Aorta (tissue), 5 donors: Measurements from ENCODE around the gene FAM24A. TPM values are rescaled to one million over a fixed set of nuclear protein-coding genes. Genes with fewer than 3 reads are reported as not detected.
"Not testable (repeated sequence)": the region's sequence is repeated elsewhere in the genome, so short reads cannot be mapped to it uniquely, and the experiment has no call there.

Experiments used
- ATAC-seq: fragments of 200-7000 bp; cut with Tn5 transposase; one replicate; pipeline ENCODE4 v1.9.1; 2022; ENCODE audit warnings: moderate library complexity; ENCODE audit not compliant: low FRiP score
- DNase-seq, 2 donors: peaks; one replicate each; pipeline ENCODE4 v3.0.0-alpha.2; 2020
- H3K27ac ChIP-seq, 2 donors: one replicate each; pipeline ENCODE4 v1.5.1; 2013; ENCODE audit warnings: low read length in 2 of 2, mild to moderate bottlenecking in 2 of 2, moderate library complexity in 2 of 2, control low read depth in 1 of 2, inconsistent platforms in 1 of 2, low read depth in 1 of 2
- H3K27me3 ChIP-seq, 2 donors: one replicate each; pipeline ENCODE4 v1.6.1; 2013; ENCODE audit warnings: control low read depth in 1 of 2, low read length in 1 of 2, mild to moderate bottlenecking in 1 of 2, moderate library complexity in 1 of 2; ENCODE audit not compliant: insufficient read depth in 2 of 2, control insufficient read depth in 1 of 2
- H3K36me3 ChIP-seq, 2 donors: one replicate each; pipeline ENCODE4 v1.6.1; 2013; ENCODE audit warnings: control low read depth in 1 of 2, low read length in 1 of 2, mild to moderate bottlenecking in 1 of 2; ENCODE audit not compliant: insufficient read depth in 2 of 2, control insufficient read depth in 1 of 2
- H3K4me1 ChIP-seq, 2 donors: one replicate each; pipeline ENCODE4 v1.6.1; 2013; ENCODE audit warnings: low read length in 2 of 2, control low read depth in 1 of 2, mild to moderate bottlenecking in 1 of 2, moderate library complexity in 1 of 2; ENCODE audit not compliant: insufficient read depth in 2 of 2, control insufficient read depth in 1 of 2
- H3K4me3 ChIP-seq, 2 donors: one replicate each; pipeline ENCODE4 v1.5.1; 2013; ENCODE audit warnings: low read length in 2 of 2, control low read depth in 1 of 2, mild to moderate bottlenecking in 1 of 2
- H3K9me3 ChIP-seq: one replicate; pipeline ENCODE4 v1.6.1; 2013; ENCODE audit warnings: mild to moderate bottlenecking, low read length; ENCODE audit not compliant: control insufficient read depth
- WGBS, 2 donors: extraction: QIAGEN DNeasy Blood & Tissue Kit; methylation state at CpG; one replicate each; pipeline ENCODE4 v1.1.7; 2013; 5-methylcytosine and 5-hydroxymethylcytosine counted together
- intact Hi-C, 2 donors: fragments of 100-400 bp; cut with DNase I; formaldehyde crosslinking; loops; one replicate each; pipeline versions ENCODE4 v1.14.2 to v1.15.0; 2022
- long read RNA-seq, 2 donors: library from polyadenylated mRNA; unstranded; transcript quantifications; one replicate each; pipeline ENCODE4 v2.0.0, GENCODE V29; 2020 to 2021
- polyA plus RNA-seq, 2 donors: library from polyadenylated mRNA; stranded (reverse); fragments of 200-250 nt; gene quantifications; one replicate each; pipeline ENCODE4 v1.2.3, GENCODE V29; 2013
- total RNA-seq, 2 donors: library from RNA; stranded (reverse); fragmentation: NEBNext Ultra II Directional; extraction: Animal tissue kit (Norgen Biotek cat#: 25700); gene quantifications; one replicate each; pipeline ENCODE4 v1.2.1, GENCODE V29; 2021
- donor health status: healthy with polysubstance abuse.
- donor health status: Bipolar disorder and iron deficiency.
- donor health status: DM: no; HTN: no; CAD: no.
- donor health status: DM: no; HTN: no; CAD: no.
- donor health status: DM: yes; HTN: yes; CAD: no.

Gene FAM24A
- total RNA-seq, result not detected
- not detected for polyA plus RNA-seq
- long read RNA-seq, donor 1, result 0 reads
- long read RNA-seq, donor 2, result 0 reads

DNA sequence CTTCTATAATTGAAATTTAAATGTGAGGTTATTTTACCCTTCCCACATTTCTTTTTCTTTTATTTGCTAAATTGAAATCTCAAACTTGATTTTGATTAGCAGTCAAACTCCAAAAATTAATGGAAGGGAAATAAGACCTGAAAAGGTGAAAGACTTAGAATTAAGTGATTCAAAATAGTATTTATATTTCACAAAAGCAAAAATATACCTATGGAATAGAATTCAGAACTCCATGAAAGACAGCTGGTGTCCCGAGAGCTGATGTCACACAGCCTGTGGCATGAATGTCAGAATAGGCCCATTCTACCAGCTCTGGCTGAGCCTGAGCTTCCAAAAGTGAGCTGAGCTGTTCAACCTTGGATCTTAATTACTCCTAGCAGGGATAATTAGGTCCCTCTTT is at the start of gene FAM24A:
Gene FAM24A (plus strand): TSS at position 301 of the 400 bp plus-strand sequence. CDS start 1,025 bp downstream, outside the sequence.
- intact Hi-C loops, result no loop called here
- H3K27me3 ChIP-seq, result no peaks in the 10 kb centered on the region
- no peaks in the 10 kb centered on the region for H3K4me1 ChIP-seq
- H3K27ac ChIP-seq, result no peak within 1 kb of the TSS
- 57 to 67% methylated on average over 1 of the region's 1 CpG for WGBS, 2 donors
- DNase-seq (no peak), ATAC-seq (no peak)
- no peak within 1 kb of the TSS for H3K4me3 ChIP-seq
- H3K9me3 ChIP-seq, result no peaks in the 10 kb centered on the region
- no peaks in the 10 kb centered on the region for H3K36me3 ChIP-seq

DNA sequence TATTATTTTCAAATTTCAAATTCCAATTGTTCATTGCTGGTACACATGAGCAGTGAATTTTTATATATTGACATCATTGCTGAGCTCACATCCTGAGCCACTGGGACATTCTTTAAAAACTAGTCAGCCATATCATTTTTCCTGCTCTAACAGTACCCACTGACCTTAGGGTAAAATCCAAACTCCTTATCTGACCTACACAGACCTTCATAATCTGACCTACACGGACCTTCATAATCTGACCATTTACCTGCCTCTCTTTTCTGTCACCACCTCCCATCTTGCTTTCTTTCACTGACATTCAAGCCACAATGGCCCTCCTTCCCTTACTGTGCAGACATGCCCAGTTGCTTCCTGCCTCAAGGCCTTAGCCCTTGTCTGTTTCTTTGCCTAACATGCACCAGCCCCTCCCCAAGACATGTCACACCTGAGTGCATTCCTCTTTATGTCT is 48.7 kb upstream of the FAM24A start:
- 31 to 62% methylated on average over 1 of the region's 1 CpG for WGBS, 2 donors
- Histone ChIP-seq H3K9me3 (no peaks in the 10 kb centered on the region), H3K4me1 (no peaks in the 10 kb centered on the region), H3K27ac (no peak overlapping the region), H3K36me3 (no peaks in the 10 kb centered on the region), H3K27me3 (no peaks in the 10 kb centered on the region), H3K4me3 (no peak overlapping the region)
- intact Hi-C loops, result no loop called here
- DNase-seq (no peak), ATAC-seq (no peak)

DNA sequence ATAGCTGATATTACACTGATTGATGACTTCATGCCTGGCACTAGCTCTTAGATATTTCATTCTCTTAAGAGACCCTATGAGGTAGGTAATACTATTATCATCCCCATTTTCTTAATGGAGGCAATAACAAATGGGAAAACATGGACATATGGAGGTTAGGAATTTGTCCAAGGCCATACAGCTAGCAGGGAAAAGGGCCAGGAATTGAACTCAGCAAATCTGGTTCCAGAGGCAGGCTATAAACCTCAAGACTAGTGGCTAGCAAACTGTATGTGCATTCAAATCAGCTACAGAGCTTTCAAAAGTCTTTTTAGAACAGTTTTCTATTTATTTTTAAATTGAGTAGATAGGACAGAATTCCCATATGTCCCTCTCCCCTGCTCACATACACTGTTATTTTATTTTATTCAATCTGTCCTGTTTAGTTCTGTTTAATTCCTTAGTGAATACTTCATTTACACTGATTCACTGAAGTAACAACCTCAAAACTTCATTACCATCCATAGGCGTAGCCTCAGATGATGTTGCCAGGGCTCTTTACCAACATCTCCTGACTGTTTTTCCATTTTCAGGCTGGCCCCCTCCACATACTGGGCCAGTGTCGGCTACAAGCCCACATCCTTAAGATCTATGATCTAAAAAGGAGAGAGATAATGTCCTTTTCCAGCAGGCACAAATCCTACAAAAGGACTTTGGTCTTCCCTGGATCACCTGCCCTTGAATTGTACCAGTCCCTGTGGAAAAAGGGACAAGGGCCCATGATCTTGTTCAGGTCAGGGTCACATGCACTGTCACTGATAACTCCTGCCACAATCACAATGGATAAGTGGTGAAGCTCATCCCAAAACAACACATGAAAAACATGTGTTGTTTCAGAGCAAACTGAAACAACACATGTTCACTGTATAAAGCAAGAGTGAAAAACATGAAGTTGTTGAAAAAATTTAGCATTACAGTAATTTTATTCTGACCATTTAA is 46.9 kb upstream of the FAM24A start:
- Histone ChIP-seq H3K36me3 (no peaks in the 10 kb centered on the region), H3K4me3 (no peak overlapping the region), H3K27me3 (no peaks in the 10 kb centered on the region), H3K4me1 (no peaks in the 10 kb centered on the region), H3K9me3 (no peaks in the 10 kb centered on the region), H3K27ac (no peak overlapping the region)
- WGBS, 2 donors, result 83 to 90% methylated on average over 2 of the region's 2 CpGs
- ATAC-seq (no peak), DNase-seq (no peak)
- intact Hi-C loops, result no loop called here

GRCh38 chr10:122864194-122864592 is 46.2 kb upstream of the FAM24A start:
- intact Hi-C loops, result no loop called here
- ATAC-seq (no peak), DNase-seq (no peak)
- no peak overlapping the region for H3K27ac ChIP-seq
- H3K27me3 ChIP-seq, result no peaks in the 10 kb centered on the region
- H3K4me1 ChIP-seq, result no peaks in the 10 kb centered on the region
- no peak overlapping the region for H3K4me3 ChIP-seq
- 83 to 86% methylated on average over 2 of the region's 2 CpGs for WGBS, 2 donors
- no peaks in the 10 kb centered on the region for H3K9me3 ChIP-seq
- H3K36me3 ChIP-seq, result no peaks in the 10 kb centered on the region

GRCh38 chr10:122864901-122865300 is 45.5 kb upstream of the FAM24A start:
- DNase-seq (no peak), ATAC-seq (no peak)
- no peaks in the 10 kb centered on the region for H3K4me1 ChIP-seq
- H3K36me3 ChIP-seq, result no peaks in the 10 kb centered on the region
- no peak overlapping the region for H3K4me3 ChIP-seq
- no peak overlapping the region for H3K27ac ChIP-seq
- H3K9me3 ChIP-seq, result no peaks in the 10 kb centered on the region
- 46 to 55% methylated on average over 1 of the region's 1 CpG for WGBS, 2 donors
- no peaks in the 10 kb centered on the region for H3K27me3 ChIP-seq
- intact Hi-C loops, result no loop called here

DNA sequence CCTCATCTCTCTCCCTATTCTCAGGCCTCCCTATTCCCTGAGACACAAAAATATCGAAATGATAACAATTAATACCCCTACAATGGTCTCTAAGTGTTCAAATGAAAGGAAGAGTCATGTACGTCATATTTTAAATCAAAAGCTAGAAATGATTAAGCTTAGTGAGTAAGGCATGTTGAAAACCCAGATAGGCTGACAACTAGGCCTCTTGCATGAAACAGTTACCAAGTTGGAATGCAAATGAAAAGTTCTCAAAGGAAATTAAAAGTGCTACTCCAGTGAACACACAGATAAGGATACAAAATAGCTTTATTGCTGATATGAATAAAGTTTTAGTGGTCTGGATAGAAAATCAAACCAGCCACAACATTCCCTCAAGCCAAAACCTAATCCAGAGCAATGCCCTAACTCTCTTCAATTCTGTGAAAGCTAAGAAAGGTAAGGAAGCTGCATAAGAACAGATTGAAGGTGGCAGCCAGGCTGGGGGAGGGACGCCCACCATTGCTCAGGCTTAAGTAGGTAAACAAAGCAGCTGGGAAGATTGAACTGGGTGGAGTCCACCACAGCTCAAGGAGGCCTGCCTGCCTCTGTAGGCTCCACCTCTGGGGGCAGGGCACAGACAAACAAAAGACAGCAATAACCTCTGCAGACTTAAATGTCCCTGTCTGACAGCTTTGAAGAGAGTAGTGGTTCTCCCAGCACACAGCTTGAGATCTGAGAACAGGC is 43.5 kb upstream of the FAM24A start:
- intact Hi-C loops, ATAC-seq, DNase-seq, H3K27me3 ChIP-seq, H3K9me3 ChIP-seq, H3K27ac ChIP-seq, H3K36me3 ChIP-seq, H3K4me1 ChIP-seq, H3K4me3 ChIP-seq: not testable (repeated sequence)
- 88% methylated on average over 3 of the region's 3 CpGs for WGBS, 2 donors

GRCh38 chr10:122868768-122869167 is 41.6 kb upstream of the FAM24A start:
- DNase-seq, intact Hi-C loops, ATAC-seq, H3K27me3 ChIP-seq, H3K36me3 ChIP-seq, H3K4me3 ChIP-seq, H3K27ac ChIP-seq, H3K4me1 ChIP-seq, H3K9me3 ChIP-seq: not testable (repeated sequence)
- WGBS, 2 donors, result 82 to 86% methylated on average over 1 of the region's 2 CpGs

DNA sequence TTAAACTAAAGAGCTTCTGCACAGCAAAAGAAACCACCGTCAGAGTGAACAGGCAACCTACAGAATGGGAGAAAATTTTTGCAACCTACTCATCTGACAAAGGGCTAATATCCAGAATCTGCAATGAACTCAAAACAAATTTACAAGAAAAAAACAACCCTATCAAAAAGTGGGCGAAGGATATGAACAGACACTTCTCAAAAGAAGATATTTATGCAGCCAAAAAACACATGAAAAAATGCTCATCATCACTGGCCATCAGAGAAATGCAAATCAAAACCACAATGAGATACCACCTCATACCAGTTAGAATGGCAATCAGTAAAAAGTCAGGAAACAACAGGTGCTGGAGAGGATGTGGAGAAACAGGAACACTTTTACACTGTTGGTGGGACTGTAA is 38.5 kb upstream of the FAM24A start:
- H3K27ac ChIP-seq, intact Hi-C loops, H3K36me3 ChIP-seq, ATAC-seq, H3K4me1 ChIP-seq, H3K9me3 ChIP-seq, H3K27me3 ChIP-seq, H3K4me3 ChIP-seq, DNase-seq: not testable (repeated sequence)
- 92 to 95% methylated on average over 1 of the region's 2 CpGs for WGBS, 2 donors
